GM13977 (cell line): Measurements from ENCODE around the gene ASB10.

Experiments
- DNase-seq: peaks from one replicate; pipeline ENCODE4 v3.0.0; 2012; ENCODE audit warnings: low spot score
- CTCF ChIP-seq: IDR thresholded peaks from 2 replicates; pipeline ENCODE4 v1.5.1; 2012; ENCODE audit warnings: mild to moderate bottlenecking, control low read depth; ENCODE audit not compliant: insufficient read depth; ENCODE audit errors: extremely low read depth, missing control alignments
- in situ Hi-C: fragments of 300-500 bp; cut with MboI; formaldehyde crosslinking; loops from one replicate; pipeline ENCODE4 v1.12.0; 2022; ENCODE audit warnings: low sequenced_read_pairs, low pct_unique_long_range_greater_than_20kb, mixed read lengths, inconsistent platforms; ENCODE audit not compliant: unreplicated experiment

The ASB10 gene

GRCh38 chr7:151197932-151198331 lies 10.9 kb upstream of the ASB10 start:
- no peak for DNase-seq
- in situ Hi-C loops: no loop called here
- no peak for TF ChIP-seq CTCF

GRCh38 chr7:151195616-151196450 lies 8.8 kb upstream of the ASB10 start:
- in situ Hi-C loops: no loop called here
- no peak for DNase-seq
- TF ChIP-seq CTCF: no peak

GRCh38 chr7:151194188-151194587 lies 7.1 kb upstream of the ASB10 start:
- in situ Hi-C loops: no loop called here
- DNase-seq: no peak
- TF ChIP-seq CTCF: no peak

- in situ Hi-C loops: no loop called here
- DNase-seq: no peak
- no peak for TF ChIP-seq CTCF
Measured at GRCh38 chr7:151193203-151193978, 6.3 kb upstream of the ASB10 start.

- DNase-seq: no peak
- no peak for TF ChIP-seq CTCF
- in situ Hi-C loops: no loop called here
Measured at GRCh38 chr7:151192002-151192539, 5.0 kb upstream of the ASB10 start.

GRCh38 chr7:151191544-151191943 lies 4.5 kb upstream of the ASB10 start:
- DNase-seq: no peak
- no peak for TF ChIP-seq CTCF
- in situ Hi-C loops: no loop called here
